ENCODE results near the gene HLA-DRB5.

DNA sequence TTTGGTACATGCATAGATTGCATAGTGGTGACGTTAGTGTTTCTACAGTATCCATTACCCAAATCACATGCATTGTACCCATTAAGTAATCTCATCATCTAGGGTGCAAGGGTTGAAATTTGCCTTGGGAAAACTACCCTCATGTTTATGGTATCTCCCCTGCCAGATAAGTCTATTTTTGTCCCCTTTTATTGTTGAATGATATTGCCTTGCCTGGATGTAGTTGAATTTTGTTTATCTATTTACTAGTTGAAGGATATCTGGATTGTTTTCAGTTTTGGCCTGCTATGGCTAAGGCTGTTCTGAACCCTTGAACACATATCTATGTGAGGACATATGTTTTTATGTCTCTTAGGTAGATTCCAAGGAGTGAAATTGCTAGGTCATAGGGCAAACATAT is 46.2 kb upstream of the HLA-DRB5 start:
- TF ChIP-seq POLR2A (IDR thresholded peaks at IDR 0.05): no peak
- TF ChIP-seq, protein P1, sequence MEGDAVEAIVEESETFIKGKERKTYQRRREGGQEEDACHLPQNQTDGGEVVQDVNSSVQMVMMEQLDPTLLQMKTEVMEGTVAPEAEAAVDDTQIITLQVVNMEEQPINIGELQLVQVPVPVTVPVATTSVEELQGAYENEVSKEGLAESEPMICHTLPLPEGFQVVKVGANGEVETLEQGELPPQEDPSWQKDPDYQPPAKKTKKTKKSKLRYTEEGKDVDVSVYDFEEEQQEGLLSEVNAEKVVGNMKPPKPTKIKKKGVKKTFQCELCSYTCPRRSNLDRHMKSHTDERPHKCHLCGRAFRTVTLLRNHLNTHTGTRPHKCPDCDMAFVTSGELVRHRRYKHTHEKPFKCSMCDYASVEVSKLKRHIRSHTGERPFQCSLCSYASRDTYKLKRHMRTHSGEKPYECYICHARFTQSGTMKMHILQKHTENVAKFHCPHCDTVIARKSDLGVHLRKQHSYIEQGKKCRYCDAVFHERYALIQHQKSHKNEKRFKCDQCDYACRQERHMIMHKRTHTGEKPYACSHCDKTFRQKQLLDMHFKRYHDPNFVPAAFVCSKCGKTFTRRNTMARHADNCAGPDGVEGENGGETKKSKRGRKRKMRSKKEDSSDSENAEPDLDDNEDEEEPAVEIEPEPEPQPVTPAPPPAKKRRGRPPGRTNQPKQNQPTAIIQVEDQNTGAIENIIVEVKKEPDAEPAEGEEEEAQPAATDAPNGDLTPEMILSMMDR (IDR thresholded peaks at IDR 0.05): no peak
